22Rv1 (cell line): ENCODE measurements around the gene SLC2A4RG.

Experiments
- ZFX ChIP-seq: fragments of 450-650 bp; IDR thresholded peaks from 2 replicates; pipeline ENCODE4 v1.6.1; 2017; ENCODE audit warnings: antibody characterized with exemption, borderline replicate concordance
- TF ChIP-seq, protein P1 (sequence below): fragments of 450-650 bp; IDR thresholded peaks from 2 replicates; pipeline ENCODE4 v1.5.1; 2017; ENCODE audit warnings: mild to moderate bottlenecking

GRCh38 chr20:63756648-63756991, 17.0 kb downstream of the SLC2A4RG start:
- TF ChIP-seq, protein P1, sequence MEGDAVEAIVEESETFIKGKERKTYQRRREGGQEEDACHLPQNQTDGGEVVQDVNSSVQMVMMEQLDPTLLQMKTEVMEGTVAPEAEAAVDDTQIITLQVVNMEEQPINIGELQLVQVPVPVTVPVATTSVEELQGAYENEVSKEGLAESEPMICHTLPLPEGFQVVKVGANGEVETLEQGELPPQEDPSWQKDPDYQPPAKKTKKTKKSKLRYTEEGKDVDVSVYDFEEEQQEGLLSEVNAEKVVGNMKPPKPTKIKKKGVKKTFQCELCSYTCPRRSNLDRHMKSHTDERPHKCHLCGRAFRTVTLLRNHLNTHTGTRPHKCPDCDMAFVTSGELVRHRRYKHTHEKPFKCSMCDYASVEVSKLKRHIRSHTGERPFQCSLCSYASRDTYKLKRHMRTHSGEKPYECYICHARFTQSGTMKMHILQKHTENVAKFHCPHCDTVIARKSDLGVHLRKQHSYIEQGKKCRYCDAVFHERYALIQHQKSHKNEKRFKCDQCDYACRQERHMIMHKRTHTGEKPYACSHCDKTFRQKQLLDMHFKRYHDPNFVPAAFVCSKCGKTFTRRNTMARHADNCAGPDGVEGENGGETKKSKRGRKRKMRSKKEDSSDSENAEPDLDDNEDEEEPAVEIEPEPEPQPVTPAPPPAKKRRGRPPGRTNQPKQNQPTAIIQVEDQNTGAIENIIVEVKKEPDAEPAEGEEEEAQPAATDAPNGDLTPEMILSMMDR, result no peak
- no peak for TF ChIP-seq ZFX
